ENCODE measurements around the gene NSUN5. TPM values are rescaled to one million over a fixed set of nuclear protein-coding genes. Genes with fewer than 3 reads are reported as not detected.

Gene NSUN5
- total RNA-seq, result 10 to 100 TPM; 14.9 to 27.3 (median 21.1) TPM

DNA sequence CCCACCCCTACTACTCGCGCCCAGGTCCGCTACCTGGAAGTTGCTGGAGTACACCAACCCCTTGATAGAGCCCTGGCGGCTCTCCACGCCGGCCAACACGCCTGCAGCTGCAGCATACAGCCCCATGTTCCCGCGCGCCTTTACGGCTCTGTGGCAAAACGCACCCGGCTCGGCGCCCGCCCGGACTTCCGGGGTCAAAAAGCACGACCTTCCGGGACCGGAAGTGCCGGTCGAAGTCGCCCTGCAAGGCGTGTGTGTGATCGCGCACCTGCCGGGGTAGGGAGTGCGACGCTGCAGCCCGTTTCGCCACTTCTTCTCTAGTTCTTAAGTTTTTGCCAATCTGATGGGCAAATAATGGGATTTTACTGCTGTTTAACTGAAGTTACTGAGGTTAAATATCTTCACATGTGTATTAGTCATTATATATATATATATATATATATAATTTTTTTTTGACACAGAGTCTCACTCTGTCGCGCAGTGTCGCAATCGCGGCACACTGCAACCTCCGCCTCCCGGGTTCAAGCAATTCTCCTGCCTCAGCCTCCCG lies at the start of gene NSUN5:
Gene NSUN5 (minus strand): TSS at position 162 of the 550 bp plus-strand sequence. CDS start 36 bp downstream, at position 126.
- Histone ChIP-seq H3K27me3 (no peaks in the 10 kb centered on the region), H3K27ac (peak within 1 kb of the TSS; percentile 73 to 79 (median 76)), H3K4me1 (peaks cover 5 to 23% (median 14%) of the 10 kb centered on the region in 3 donors), H3K9me3 (no peaks in the 10 kb centered on the region), H3K4me3 (peak within 1 kb of the TSS; percentile 83 to 91 (median 86)), H3K36me3 (peaks cover 6 to 34% (median 11%) of the 10 kb centered on the region in 3 donors)
- peak; percentile 33 for DNase-seq
- TF ChIP-seq, protein P1, sequence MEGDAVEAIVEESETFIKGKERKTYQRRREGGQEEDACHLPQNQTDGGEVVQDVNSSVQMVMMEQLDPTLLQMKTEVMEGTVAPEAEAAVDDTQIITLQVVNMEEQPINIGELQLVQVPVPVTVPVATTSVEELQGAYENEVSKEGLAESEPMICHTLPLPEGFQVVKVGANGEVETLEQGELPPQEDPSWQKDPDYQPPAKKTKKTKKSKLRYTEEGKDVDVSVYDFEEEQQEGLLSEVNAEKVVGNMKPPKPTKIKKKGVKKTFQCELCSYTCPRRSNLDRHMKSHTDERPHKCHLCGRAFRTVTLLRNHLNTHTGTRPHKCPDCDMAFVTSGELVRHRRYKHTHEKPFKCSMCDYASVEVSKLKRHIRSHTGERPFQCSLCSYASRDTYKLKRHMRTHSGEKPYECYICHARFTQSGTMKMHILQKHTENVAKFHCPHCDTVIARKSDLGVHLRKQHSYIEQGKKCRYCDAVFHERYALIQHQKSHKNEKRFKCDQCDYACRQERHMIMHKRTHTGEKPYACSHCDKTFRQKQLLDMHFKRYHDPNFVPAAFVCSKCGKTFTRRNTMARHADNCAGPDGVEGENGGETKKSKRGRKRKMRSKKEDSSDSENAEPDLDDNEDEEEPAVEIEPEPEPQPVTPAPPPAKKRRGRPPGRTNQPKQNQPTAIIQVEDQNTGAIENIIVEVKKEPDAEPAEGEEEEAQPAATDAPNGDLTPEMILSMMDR (IDR thresholded peaks at IDR 0.05), result no peak
- peak in 2 of 4 donors; percentile 43 to 48 for TF ChIP-seq POLR2A (IDR thresholded peaks at IDR 0.05)
- 22 to 28% methylated on average over 19 to 20 of the region's 40 CpGs for WGBS, 2 donors
- intact Hi-C loops (cut with DNase I), result no loop called here

DNA sequence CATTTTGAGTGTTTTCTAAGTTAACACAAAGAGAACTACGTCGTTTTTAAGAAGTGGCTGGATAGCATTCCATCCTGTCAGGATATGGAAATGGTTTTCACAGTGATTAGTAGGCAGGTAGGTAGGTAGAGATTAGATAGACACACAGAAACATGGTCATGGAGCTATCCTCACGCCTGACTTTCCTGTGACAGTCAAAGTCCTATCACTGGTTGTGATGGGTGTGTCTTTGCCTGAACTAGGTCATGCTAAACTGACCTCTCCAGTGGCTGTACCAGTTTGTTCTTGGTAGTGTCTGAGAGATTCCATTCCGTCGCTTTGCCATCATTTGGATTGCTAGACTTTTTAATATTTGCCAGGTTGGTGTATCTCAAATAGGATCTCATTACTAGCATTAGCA lies 47.5 kb upstream of the NSUN5 start:
- Histone ChIP-seq H3K36me3 (no peaks in the 10 kb centered on the region), H3K27me3 (peaks cover 0 to 16% (median 0%) of the 10 kb centered on the region in 4 donors), H3K4me3 (no peak overlapping the region), H3K4me1 (peaks cover 0 to 14% (median 2%) of the 10 kb centered on the region in 3 donors), H3K9me3 (no peaks in the 10 kb centered on the region), H3K27ac (no peak overlapping the region)
- intact Hi-C loops (cut with DNase I), result no loop called here
- WGBS, 2 donors, result 73 to 76% methylated on average over 5 of the region's 5 CpGs
- DNase-seq, result no peak
- TF ChIP-seq, protein P1 (IDR thresholded peaks at IDR 0.05), result no peak
- TF ChIP-seq POLR2A (IDR thresholded peaks at IDR 0.05), result no peak

DNA sequence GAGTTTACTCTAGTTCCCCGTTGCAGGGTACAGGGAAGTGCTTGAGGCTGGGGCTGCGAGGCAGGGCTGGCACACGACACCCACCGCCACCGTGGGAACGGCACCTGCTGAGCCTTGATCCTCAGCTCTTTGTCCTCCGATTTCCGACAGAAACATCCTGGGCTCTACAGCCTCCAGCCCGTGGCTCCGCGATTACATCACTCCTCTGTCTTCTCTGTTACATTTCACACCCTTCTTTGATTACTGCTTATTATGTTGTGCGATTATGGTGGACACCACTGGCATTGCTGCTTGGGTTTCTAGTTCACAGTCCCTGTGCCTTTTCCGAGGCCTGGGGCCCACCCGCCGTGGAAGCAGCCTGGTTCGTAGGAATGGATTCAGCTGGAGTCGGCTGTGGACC lies 46.2 kb upstream of the NSUN5 start:
- TF ChIP-seq POLR2A (IDR thresholded peaks at IDR 0.05), result no peak
- TF ChIP-seq, protein P1 (IDR thresholded peaks at IDR 0.05), result no peak
- Histone ChIP-seq H3K9me3 (no peaks in the 10 kb centered on the region), H3K4me3 (no peak overlapping the region), H3K27me3 (peaks cover 0 to 13% (median 0%) of the 10 kb centered on the region in 4 donors), H3K36me3 (no peaks in the 10 kb centered on the region), H3K4me1 (peaks cover 0 to 14% (median 2%) of the 10 kb centered on the region in 3 donors), H3K27ac (no peak overlapping the region)
- WGBS, 2 donors, result 89% methylated on average over 17 of the region's 17 CpGs
- intact Hi-C loops (cut with DNase I), result no loop called here
- DNase-seq, result no peak

DNA sequence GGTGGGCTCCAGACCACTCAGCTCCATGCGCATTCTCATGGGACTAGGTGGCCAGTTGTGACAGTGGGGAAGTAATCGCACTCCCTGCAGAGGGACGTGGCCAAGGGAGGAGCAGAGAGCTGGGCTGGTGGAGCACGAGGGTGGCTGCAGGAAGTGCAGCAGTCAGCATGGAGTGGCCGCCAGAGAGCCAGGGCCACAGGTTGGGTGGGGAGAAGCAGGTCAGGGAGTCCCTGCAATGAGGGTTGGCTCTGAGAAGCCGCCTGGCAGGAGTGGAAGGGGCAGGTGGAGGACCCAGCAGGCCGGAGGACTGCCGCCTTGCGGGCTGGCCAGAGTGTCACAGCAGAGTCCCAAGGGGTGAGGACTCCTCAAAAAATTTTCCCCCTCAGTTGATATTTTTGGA lies 45.6 kb upstream of the NSUN5 start:
- no peak for DNase-seq
- Histone ChIP-seq H3K27me3 (peaks cover 0 to 8% (median 0%) of the 10 kb centered on the region in 4 donors), H3K36me3 (no peaks in the 10 kb centered on the region), H3K4me1 (peaks cover 0 to 14% (median 2%) of the 10 kb centered on the region in 3 donors), H3K4me3 (no peak overlapping the region), H3K27ac (no peak overlapping the region), H3K9me3 (no peaks in the 10 kb centered on the region)
- intact Hi-C loops (cut with DNase I), result no loop called here
- TF ChIP-seq, protein P1 (IDR thresholded peaks at IDR 0.05), result no peak
- no peak for TF ChIP-seq POLR2A (IDR thresholded peaks at IDR 0.05)
- 70 to 78% methylated on average over 3 to 8 of the region's 9 CpGs for WGBS, 2 donors

DNA sequence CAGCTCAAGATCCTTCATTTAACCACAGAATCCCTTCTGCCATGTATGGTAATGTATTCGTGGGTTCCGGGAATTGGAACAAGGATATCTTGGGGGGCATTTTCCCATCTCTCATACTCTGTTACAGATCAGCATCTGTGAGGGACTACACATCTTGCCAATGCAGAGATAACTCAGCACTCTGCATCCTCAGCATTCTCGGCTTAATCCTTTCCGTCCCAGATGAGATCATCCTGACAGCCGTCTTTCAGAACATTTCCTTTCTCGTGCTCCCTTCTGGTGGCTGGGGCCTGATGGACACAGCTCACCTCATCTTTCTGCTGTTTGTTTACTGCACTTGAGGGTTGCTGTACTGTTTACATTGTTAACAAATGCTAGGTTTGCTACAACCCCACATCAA lies 44.6 kb upstream of the NSUN5 start:
- no peak for DNase-seq
- intact Hi-C loops (cut with DNase I), result no loop called here
- Histone ChIP-seq H3K9me3 (no peaks in the 10 kb centered on the region), H3K27me3 (no peaks in the 10 kb centered on the region), H3K36me3 (no peaks in the 10 kb centered on the region), H3K4me1 (peaks cover 0 to 8% (median 0%) of the 10 kb centered on the region in 3 donors), H3K4me3 (no peak overlapping the region), H3K27ac (no peak overlapping the region)
- 75 to 92% methylated on average over 6 of the region's 6 CpGs for WGBS, 2 donors
- TF ChIP-seq, protein P1 (IDR thresholded peaks at IDR 0.05), result no peak
- TF ChIP-seq POLR2A (IDR thresholded peaks at IDR 0.05), result no peak

Data from esophagus squamous epithelium (tissue), 5 donors.